GM12878 (cell line): ENCODE data around the gene PSMB3. TPM values are rescaled to one million over a fixed set of nuclear protein-coding genes. Genes with fewer than 3 reads are reported as not detected.
A peak's percentile ranks its signal among the peaks of the same experiment; 100 is the strongest.

Experiments
- ATAC-seq: fragments of 200-7000 bp; cut with Tn5 transposase; 3 replicates; pipeline ENCODE4 v1.9.1; 2020; ENCODE audit warnings: mild to moderate bottlenecking, moderate library complexity
- BruUV-seq: library from RNA; stranded (reverse); fragments of 400-500 nt; replicated peaks from 2 replicates; lab custom pipeline; 2021; lab: Mats Ljungman, UMichigan
- CTCF ChIA-PET: fragments of 300-600 bp; sonication (Branson Sonifier 250); formaldehyde crosslinking; extraction: SDS; loops from one replicate; lab custom pipeline; 2021; ENCODE audit warnings: inconsistent platforms; lab: Yijun Ruan, JAX
- POLR2A ChIA-PET: fragments of 350-600 bp; formaldehyde crosslinking; extraction: SDS; loops from one replicate; lab custom pipeline; 2021; ENCODE audit warnings: inconsistent platforms; lab: Charles Lee
- RAD21 ChIA-PET: fragments of 300-600 bp; sonication (Branson Sonifier 250); formaldehyde crosslinking; loops from one replicate; lab custom pipeline; 2023; ENCODE audit warnings: antibody characterized with exemption; ENCODE audit not compliant: unreplicated experiment; lab: Charles Lee
- SMC1A ChIA-PET: fragments of 300-600 bp; sonication (Branson Sonifier 250); formaldehyde crosslinking; loops from one replicate; lab custom pipeline; 2023; ENCODE audit not compliant: unreplicated experiment, uncharacterized antibody; lab: Charles Lee
- DNase-seq: peaks from one replicate; pipeline ENCODE4 v3.0.0-alpha.2; 2011; ENCODE audit warnings: low read depth, low spot score
- FAIRE-seq: peaks from 3 replicates; lab custom pipeline; 2011; peaks lifted over from hg19 to GRCh38; lab: Jason Lieb, UNC
- H2AFZ ChIP-seq: 2 replicates; pipeline ENCODE4 v1.6.0; 2011; ENCODE audit warnings: low read depth, low read length, control low read depth; ENCODE audit not compliant: control insufficient read depth
- H3K27ac ChIP-seq: 2 replicates; pipeline ENCODE4 v1.5.1; 2011; ENCODE audit warnings: control low read depth; ENCODE audit not compliant: control insufficient read depth, insufficient read depth
- H3K27me3 ChIP-seq, 2 experiments: replicated peaks in 1 of 2; 2 replicates each; pipeline versions ENCODE4 v1.6.0 to v1.6.1; 2011; ENCODE audit warnings: low read length in 1 of 2; ENCODE audit not compliant: control insufficient read depth in 2 of 2, insufficient read depth in 2 of 2
- H3K36me3 ChIP-seq, 2 experiments: 2 replicates each; pipeline ENCODE4 v1.5.1; 2011; ENCODE audit warnings: low read length in 1 of 2; ENCODE audit not compliant: control insufficient read depth in 2 of 2, insufficient read depth in 2 of 2
- H3K4me1 ChIP-seq: 2 replicates; pipeline ENCODE4 v1.6.1; 2011; ENCODE audit warnings: mild to moderate bottlenecking, low read length, moderate library complexity, mixed read lengths; ENCODE audit not compliant: control insufficient read depth, insufficient read depth
- H3K4me2 ChIP-seq: 2 replicates; pipeline ENCODE4 v1.6.0; 2011; ENCODE audit warnings: control low read depth; ENCODE audit not compliant: control insufficient read depth, insufficient read depth
- H3K4me3 ChIP-seq: fragments of 200-600 bp; sonication (generic); 2 replicates; pipeline ENCODE4 v1.5.1; 2016
- H3K79me2 ChIP-seq: 2 replicates; pipeline ENCODE4 v1.6.0; 2011; ENCODE audit warnings: low read length; ENCODE audit not compliant: control insufficient read depth, insufficient read depth
- H3K9ac ChIP-seq: 2 replicates; pipeline ENCODE4 v1.8.0; 2011; ENCODE audit warnings: low read length, control low read depth, mixed read lengths; ENCODE audit not compliant: control insufficient read depth, insufficient read depth
- H3K9me3 ChIP-seq: replicated peaks from 3 replicates; pipeline ENCODE4 v1.5.1; 2011; ENCODE audit warnings: mild to moderate bottlenecking, low read length; ENCODE audit not compliant: control insufficient read depth, insufficient read depth
- H4K20me1 ChIP-seq: 2 replicates; pipeline ENCODE4 v1.6.0; 2011; ENCODE audit not compliant: control insufficient read depth, insufficient read depth
- HDGF ChIP-seq: fragments of 450-650 bp; IDR thresholded peaks from 2 replicates; pipeline ENCODE4 v1.6.1; 2016; ENCODE audit warnings: antibody characterized with exemption
- NBN ChIP-seq: fragments of 450-650 bp; IDR thresholded peaks from 2 replicates; pipeline ENCODE4 v1.6.1; 2016
- PAX5 ChIP-seq: IDR thresholded peaks from 2 replicates; pipeline ENCODE4 v1.6.1; 2011; ENCODE audit warnings: low read depth, low read length, borderline replicate concordance
- YY1 ChIP-seq: IDR thresholded peaks from 2 replicates; pipeline ENCODE4 v1.6.1; 2011; ENCODE audit warnings: low read depth, mild to moderate bottlenecking, low read length
- WGBS: methylation state at CpG from one replicate; pipeline ENCODE4 v1.1.6; 2016; ENCODE audit warnings: low lambda C conversion rate; ENCODE audit not compliant: insufficient replicate concordance, insufficient coverage; ENCODE audit errors: missing lambda C conversion rate; 5-methylcytosine and 5-hydroxymethylcytosine counted together
- in situ Hi-C: fragments of 300-500 bp; cut with MboI; formaldehyde crosslinking; loops from 9 replicates; pipeline ENCODE4 v1.14.3; 2018; ENCODE audit warnings: mixed read lengths
- intact Hi-C: fragments of 100-400 bp; cut with micrococcal nuclease; formaldehyde crosslinking; loops from one replicate; pipeline ENCODE4 v1.14.2; 2022; ENCODE audit not compliant: unreplicated experiment
- polyA plus RNA-seq, 11 experiments: library from polyadenylated mRNA; depleted of rRNA in 4 of 11; unstranded in 6 of 11; stranded (reverse) in 5 of 11; fragments of >200 nt; fragmentation: Nextera tagmentation in 4 of 11; fragmentation: Illumina TruSeq in 1 of 11; extraction: Ambion mirVana in 4 of 11; extraction: Trizol in 1 of 11; gene quantifications; 1 replicate in 1 of 11; 2 replicates in 10 of 11; pipeline versions ENCODE4 v1.2.1 to v1.2.3, GENCODE V29; 2011 to 2016; ENCODE audit warnings: inconsistent platforms in 2 of 11, missing spikeins in 2 of 11, low read depth in 1 of 11
- total RNA-seq, 4 experiments: library from RNA; depleted of rRNA in 3 of 4; stranded (reverse); fragments of >200 nt in 3 of 4; fragmentation: Illumina TruSeq in 1 of 4; extraction: Trizol in 1 of 4; gene quantifications; 2 replicates each; pipeline versions ENCODE4 v1.2.1 to v1.2.3, GENCODE V29; 2013 to 2021
- TF ChIP-seq, protein P1 (sequence below): IDR thresholded peaks from 2 replicates; pipeline ENCODE4 v1.6.1; 2012; ENCODE audit warnings: mild to moderate bottlenecking, low read depth, low read length
- TF ChIP-seq, protein P2 (sequence below): fragments of 450-650 bp; formaldehyde crosslinking; IDR thresholded peaks from 2 replicates; pipeline ENCODE4 v1.4.0; 2022; ENCODE audit warnings: mild to moderate bottlenecking, moderate library complexity
- TF ChIP-seq, protein P3 (sequence below): fragments of 150-350 bp; IDR thresholded peaks from 2 replicates; pipeline ENCODE4 v1.6.1; 2014; ENCODE audit warnings: mild to moderate bottlenecking, low read depth, low read length
- TF ChIP-seq, protein P4 (sequence below): fragments of 450-650 bp; formaldehyde crosslinking; IDR thresholded peaks from 2 replicates; pipeline ENCODE4 v1.4.0; 2020; ENCODE audit warnings: mild to moderate bottlenecking, moderate library complexity

PSMB3 gene
- total and polyA plus RNA-seq, 10 of the 15 experiments (the other 5 are each of a cell fraction or from before 2014, with no cell fraction given) = 300 to 2,130 (median 490) TPM

DNA sequence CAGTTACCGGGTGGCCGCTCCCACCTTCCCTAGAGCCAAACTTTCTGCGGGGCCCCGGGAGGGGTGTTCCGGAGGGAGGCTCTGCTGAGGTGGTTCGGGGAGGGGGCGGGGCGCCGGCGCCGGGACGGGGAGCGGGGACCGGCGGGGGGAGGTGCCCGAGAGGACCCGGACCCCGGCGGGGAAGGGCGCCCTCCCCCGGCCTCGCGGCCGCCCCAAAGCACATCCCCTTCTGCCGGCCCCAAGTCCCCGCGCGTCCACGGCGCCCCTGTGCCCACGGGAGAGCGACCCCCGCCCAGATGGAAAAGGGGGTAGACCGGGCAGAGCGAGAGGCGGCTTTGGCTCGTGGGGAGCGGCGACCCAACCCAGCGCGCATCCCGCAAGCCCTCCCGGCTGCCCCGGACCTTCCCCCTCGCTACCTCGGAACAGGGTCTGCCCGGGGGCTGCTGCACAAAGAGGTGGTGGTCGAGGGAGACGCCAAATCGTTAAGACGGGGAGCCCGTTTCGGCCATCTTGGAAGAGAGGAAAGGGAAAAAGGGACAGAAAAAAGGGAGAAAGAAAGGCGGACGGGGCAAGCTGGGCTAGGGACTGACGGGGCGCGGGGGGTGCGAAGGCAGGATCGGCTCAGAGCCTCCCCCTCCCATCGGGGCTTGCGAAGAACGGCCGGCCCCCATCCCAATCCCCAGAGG, 4.9 kb upstream of the PSMB3 start:
- ATAC-seq (peak; percentile 11), FAIRE-seq (no peak), DNase-seq (no peak)
- 3% methylated on average over 50 of the region's 64 CpGs for WGBS
- intact Hi-C loops (no loop called here), in situ Hi-C loops (no loop called here)
- ChIA-PET RAD21 (no interaction called here), SMC1A (no interaction called here), CTCF (interaction anchor here (0.7 to 2.3 kb wide), 2 partner anchors 13 to 16 kb away, joined by 5 to 11 read pairs; partner anchors contain the start of gene CISD3), POLR2A (no interaction called here)
- Histone ChIP-seq H3K9me3 (no peaks in the 10 kb centered on the region), H3K4me2 (peak overlapping the region; percentile 81), H3K27me3 (no peaks in the 10 kb centered on the region; a peak in 1 of 4 replicates), H3K79me2 (peaks cover 42% of the 10 kb centered on the region), H4K20me1 (no peaks in the 10 kb centered on the region), H3K36me3 (no peaks in the 10 kb centered on the region), H3K27ac (peak overlapping the region; percentile 76), H3K4me3 (peak overlapping the region; percentile 95), H3K9ac (peak overlapping the region; percentile 77), H2AFZ (peak overlapping the region; percentile 55), H3K4me1 (peaks cover 35% of the 10 kb centered on the region)
- no TSS peak for BruUV-seq
- TF ChIP-seq NBN = peak; percentile 33
- TF ChIP-seq, protein P1, sequence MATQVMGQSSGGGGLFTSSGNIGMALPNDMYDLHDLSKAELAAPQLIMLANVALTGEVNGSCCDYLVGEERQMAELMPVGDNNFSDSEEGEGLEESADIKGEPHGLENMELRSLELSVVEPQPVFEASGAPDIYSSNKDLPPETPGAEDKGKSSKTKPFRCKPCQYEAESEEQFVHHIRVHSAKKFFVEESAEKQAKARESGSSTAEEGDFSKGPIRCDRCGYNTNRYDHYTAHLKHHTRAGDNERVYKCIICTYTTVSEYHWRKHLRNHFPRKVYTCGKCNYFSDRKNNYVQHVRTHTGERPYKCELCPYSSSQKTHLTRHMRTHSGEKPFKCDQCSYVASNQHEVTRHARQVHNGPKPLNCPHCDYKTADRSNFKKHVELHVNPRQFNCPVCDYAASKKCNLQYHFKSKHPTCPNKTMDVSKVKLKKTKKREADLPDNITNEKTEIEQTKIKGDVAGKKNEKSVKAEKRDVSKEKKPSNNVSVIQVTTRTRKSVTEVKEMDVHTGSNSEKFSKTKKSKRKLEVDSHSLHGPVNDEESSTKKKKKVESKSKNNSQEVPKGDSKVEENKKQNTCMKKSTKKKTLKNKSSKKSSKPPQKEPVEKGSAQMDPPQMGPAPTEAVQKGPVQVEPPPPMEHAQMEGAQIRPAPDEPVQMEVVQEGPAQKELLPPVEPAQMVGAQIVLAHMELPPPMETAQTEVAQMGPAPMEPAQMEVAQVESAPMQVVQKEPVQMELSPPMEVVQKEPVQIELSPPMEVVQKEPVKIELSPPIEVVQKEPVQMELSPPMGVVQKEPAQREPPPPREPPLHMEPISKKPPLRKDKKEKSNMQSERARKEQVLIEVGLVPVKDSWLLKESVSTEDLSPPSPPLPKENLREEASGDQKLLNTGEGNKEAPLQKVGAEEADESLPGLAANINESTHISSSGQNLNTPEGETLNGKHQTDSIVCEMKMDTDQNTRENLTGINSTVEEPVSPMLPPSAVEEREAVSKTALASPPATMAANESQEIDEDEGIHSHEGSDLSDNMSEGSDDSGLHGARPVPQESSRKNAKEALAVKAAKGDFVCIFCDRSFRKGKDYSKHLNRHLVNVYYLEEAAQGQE = no peak
- TF ChIP-seq, protein P2, sequence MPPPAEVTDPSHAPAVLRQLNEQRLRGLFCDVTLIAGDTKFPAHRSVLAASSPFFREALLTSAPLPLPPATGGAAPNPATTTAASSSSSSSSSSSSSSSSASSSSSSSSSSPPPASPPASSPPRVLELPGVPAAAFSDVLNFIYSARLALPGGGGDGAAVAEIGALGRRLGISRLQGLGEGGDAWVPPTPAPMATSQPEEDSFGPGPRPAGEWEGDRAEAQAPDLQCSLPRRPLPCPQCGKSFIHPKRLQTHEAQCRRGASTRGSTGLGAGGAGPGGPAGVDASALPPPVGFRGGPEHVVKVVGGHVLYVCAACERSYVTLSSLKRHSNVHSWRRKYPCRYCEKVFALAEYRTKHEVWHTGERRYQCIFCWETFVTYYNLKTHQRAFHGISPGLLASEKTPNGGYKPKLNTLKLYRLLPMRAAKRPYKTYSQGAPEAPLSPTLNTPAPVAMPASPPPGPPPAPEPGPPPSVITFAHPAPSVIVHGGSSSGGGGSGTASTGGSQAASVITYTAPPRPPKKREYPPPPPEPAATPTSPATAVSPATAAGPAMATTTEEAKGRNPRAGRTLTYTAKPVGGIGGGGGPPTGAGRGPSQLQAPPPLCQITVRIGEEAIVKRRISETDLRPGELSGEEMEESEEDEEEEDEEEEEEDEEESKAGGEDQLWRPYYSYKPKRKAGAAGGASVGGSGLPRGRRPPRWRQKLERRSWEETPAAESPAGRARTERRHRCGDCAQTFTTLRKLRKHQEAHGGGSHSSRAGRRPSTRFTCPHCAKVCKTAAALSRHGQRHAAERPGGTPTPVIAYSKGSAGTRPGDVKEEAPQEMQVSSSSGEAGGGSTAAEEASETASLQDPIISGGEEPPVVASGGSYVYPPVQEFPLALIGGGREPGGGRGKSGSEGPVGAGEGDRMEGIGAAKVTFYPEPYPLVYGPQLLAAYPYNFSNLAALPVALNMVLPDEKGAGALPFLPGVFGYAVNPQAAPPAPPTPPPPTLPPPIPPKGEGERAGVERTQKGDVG = no peak
- TF ChIP-seq, protein P3, sequence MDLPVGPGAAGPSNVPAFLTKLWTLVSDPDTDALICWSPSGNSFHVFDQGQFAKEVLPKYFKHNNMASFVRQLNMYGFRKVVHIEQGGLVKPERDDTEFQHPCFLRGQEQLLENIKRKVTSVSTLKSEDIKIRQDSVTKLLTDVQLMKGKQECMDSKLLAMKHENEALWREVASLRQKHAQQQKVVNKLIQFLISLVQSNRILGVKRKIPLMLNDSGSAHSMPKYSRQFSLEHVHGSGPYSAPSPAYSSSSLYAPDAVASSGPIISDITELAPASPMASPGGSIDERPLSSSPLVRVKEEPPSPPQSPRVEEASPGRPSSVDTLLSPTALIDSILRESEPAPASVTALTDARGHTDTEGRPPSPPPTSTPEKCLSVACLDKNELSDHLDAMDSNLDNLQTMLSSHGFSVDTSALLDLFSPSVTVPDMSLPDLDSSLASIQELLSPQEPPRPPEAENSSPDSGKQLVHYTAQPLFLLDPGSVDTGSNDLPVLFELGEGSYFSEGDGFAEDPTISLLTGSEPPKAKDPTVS = no peak
- TF ChIP-seq YY1 = peak; percentile 79
- TF ChIP-seq, protein P4, sequence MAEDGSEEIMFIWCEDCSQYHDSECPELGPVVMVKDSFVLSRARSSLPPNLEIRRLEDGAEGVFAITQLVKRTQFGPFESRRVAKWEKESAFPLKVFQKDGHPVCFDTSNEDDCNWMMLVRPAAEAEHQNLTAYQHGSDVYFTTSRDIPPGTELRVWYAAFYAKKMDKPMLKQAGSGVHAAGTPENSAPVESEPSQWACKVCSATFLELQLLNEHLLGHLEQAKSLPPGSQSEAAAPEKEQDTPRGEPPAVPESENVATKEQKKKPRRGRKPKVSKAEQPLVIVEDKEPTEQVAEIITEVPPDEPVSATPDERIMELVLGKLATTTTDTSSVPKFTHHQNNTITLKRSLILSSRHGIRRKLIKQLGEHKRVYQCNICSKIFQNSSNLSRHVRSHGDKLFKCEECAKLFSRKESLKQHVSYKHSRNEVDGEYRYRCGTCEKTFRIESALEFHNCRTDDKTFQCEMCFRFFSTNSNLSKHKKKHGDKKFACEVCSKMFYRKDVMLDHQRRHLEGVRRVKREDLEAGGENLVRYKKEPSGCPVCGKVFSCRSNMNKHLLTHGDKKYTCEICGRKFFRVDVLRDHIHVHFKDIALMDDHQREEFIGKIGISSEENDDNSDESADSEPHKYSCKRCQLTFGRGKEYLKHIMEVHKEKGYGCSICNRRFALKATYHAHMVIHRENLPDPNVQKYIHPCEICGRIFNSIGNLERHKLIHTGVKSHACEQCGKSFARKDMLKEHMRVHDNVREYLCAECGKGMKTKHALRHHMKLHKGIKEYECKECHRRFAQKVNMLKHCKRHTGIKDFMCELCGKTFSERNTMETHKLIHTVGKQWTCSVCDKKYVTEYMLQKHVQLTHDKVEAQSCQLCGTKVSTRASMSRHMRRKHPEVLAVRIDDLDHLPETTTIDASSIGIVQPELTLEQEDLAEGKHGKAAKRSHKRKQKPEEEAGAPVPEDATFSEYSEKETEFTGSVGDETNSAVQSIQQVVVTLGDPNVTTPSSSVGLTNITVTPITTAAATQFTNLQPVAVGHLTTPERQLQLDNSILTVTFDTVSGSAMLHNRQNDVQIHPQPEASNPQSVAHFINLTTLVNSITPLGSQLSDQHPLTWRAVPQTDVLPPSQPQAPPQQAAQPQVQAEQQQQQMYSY (CRISPR knock-in tag) = no peak
- TF ChIP-seq HDGF = peak; percentile 55; the same call in 1 of the 2 replicates
- no peak for TF ChIP-seq PAX5
